GM12865 (cell line): ENCODE results near the gene GIT1.

Experiments
- DNase-seq: peaks from one replicate; pipeline ENCODE4 v3.0.0; 2010; ENCODE audit warnings: low read depth
- H3K4me3 ChIP-seq: 2 replicates; pipeline ENCODE4 v1.5.1; 2011; ENCODE audit warnings: mild to moderate bottlenecking, low read depth, low read length, control low read depth
- CTCF ChIP-seq: IDR thresholded peaks from 2 replicates; pipeline ENCODE4 v1.5.1; 2011; ENCODE audit warnings: low read length, control low read depth, low read depth, inconsistent platforms; ENCODE audit not compliant: insufficient read depth; ENCODE audit errors: missing control alignments

GIT1 gene

DNA sequence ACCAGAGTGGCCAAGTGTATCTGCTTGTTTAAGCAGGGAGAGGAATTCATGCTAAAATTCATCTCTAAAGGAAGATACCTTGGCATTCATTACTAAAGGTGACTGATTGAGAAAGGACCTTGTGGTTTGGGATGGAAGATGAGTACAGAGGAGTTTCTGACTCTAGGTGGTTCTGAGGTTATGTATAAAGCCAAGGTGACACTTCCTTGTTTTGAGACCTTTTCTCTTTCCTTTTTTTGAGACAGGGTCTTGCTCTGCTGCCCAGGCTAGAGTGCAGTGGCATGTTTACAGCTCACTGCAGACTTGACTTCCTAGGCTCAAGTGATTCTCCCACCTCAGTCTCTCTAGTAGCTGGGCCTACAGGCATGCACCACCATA is 31.7 kb downstream of the GIT1 start:
- no peak for DNase-seq
- no peak for TF ChIP-seq CTCF
- no peak overlapping the region for H3K4me3 ChIP-seq

- TF ChIP-seq CTCF = no peak
- no peak overlapping the region for H3K4me3 ChIP-seq
- DNase-seq = no peak
These were observed 32.2 kb downstream of the GIT1 start for GRCh38 chr17:29557085-29557738.

DNA sequence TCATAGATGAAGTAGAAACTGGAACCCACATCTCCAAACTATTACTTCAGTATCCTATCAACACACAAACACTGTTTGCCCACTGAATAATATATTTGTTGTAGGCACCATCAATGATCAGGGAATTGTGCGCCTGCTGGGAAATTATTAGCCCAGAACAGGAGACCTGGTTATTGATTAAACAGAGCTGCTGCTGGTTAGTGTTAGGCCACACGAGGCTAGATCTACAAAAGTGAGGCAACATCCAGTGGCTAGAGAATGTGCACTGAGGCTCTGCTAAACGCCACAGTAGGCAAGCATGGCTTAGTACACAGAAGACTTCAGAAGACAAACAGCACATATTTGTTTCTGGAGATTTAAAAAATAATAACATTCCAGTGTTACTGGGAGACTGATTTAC is 33.6 kb downstream of the GIT1 start:
- no peak for DNase-seq
- TF ChIP-seq CTCF = no peak
- H3K4me3 ChIP-seq = no peak overlapping the region

DNA sequence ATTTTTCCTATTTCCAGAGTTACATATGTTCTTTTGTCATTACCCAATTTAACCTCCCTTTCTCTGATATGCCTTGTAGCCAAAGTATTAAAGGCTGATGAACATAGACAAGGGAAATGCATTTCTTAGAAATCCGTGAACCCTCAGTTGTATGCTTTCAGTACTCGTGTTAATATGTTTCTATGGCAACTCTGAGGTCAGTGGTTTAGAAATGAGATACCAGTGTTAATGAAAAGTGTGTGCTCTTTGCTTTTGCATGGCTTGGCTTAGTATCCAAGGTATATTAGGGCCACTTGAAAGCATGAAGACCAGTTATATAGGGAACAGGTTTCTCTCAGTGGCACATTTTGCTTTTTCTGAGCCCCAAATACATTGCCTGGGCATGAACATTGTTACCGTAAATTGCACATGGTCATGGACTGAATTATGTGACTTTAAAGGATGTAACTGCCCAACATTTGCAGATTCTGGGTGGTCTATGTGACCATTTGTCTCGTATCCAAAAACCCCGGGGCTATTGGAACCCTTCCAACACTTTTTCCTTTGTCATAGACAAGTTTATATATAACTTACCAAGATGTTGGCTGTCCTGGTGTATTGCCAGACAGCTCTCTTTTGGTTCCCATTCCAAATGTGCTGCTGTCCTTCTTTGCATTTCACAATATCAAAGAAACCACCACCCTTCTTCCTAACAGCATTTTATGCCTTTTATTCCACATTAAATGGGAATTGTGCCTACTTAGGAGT is 40.1 kb downstream of the GIT1 start:
- no peak for TF ChIP-seq CTCF
- no peak overlapping the region for H3K4me3 ChIP-seq
- DNase-seq = peak; percentile 60

DNA sequence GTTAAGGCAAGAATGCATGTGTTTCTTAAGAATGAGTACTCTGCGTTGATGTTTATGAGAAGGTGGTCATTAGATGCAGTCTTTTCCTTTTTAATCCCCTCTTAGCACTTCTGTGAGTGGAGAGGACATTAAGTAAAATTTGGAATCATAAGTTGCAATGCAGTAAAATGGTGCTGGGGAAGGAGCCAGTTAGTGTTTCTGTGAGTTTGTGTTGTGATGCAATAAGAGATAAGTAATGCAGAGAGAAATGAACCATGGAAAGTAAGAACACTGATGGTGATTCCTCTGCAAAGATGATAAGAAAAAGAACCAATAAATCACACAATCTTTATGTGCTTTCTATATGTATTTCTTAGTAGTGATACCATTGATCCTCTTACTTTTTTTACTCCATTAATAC is 42.6 kb downstream of the GIT1 start:
- no peak for TF ChIP-seq CTCF

DNA sequence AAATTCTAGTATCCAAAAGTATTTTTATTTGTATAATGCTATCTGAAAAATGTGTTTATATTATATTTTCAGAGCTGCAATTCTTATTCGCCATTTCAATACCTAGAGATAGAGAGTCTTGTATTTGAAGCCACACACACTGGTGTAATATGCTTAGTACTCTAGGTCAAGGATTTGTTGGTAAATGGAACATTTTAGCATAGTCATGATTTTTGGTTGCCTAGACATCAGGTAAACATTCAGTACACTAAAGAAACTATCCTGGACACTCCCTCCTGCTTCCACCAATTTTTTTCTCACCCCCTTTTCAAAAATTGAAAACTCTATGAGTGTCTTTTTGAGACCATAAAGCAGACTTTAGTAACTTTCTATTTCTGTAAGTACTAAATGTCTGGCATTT is 43.4 kb downstream of the GIT1 start:
- no peak overlapping the region for H3K4me3 ChIP-seq
- DNase-seq = no peak
- no peak for TF ChIP-seq CTCF

More for the DNA sequence above, 42.6 kb downstream of the GIT1 start:
- DNase-seq = no peak
- no peak overlapping the region for H3K4me3 ChIP-seq
